ENCODE measurements around the gene ASTN1.

- TF ChIP-seq CTCF (tag by site-specific recombination; IDR thresholded peaks at IDR 0.05) (no peak), ZNF274 (IDR thresholded peaks at IDR 0.05; ENCODE audit: low read length) (no peak), ZNF274 (tag by site-specific recombination; IDR thresholded peaks at IDR 0.05; ENCODE audit: borderline replicate concordance) (no peak), ZBTB21 (tag by site-specific recombination; IDR thresholded peaks at IDR 0.05) (no peak), ZNF600 (tag by site-specific recombination; IDR thresholded peaks at IDR 0.05) (no peak), ZFP37 (tag by site-specific recombination; IDR thresholded peaks at IDR 0.05) (no peak), ZBTB44 (tag by site-specific recombination; IDR thresholded peaks at IDR 0.05) (no peak), ZNF670 (tag by site-specific recombination; IDR thresholded peaks at IDR 0.05; ENCODE audit: low read depth) (no peak), ZBTB7A (tag by site-specific recombination; IDR thresholded peaks at IDR 0.05; ENCODE audit: low read depth) (no peak), PRDM10 (tag by site-specific recombination; IDR thresholded peaks at IDR 0.05) (no peak), PRDM4 (tag by site-specific recombination; IDR thresholded peaks at IDR 0.05) (no peak), ATF2 (tag by site-specific recombination; IDR thresholded peaks at IDR 0.05; ENCODE audit: low read depth) (no peak)
These were observed 45.2 kb downstream of the ASTN1 start for GRCh38 chr1:177119311-177119710.
